GM19043 (cell line): ENCODE results near the gene ZNF565.
"Not testable (repeated sequence)": the region's sequence is repeated elsewhere in the genome, so short reads cannot be mapped to it uniquely, and the experiment has no call there.

Experiments
- ATAC-seq: cut with Tn5 transposase; IDR thresholded peaks from one replicate; pipeline ENCODE4 v1.9.1; 2021; ENCODE audit warnings: low read depth; ENCODE audit not compliant: unreplicated experiment

The ZNF565 gene

DNA sequence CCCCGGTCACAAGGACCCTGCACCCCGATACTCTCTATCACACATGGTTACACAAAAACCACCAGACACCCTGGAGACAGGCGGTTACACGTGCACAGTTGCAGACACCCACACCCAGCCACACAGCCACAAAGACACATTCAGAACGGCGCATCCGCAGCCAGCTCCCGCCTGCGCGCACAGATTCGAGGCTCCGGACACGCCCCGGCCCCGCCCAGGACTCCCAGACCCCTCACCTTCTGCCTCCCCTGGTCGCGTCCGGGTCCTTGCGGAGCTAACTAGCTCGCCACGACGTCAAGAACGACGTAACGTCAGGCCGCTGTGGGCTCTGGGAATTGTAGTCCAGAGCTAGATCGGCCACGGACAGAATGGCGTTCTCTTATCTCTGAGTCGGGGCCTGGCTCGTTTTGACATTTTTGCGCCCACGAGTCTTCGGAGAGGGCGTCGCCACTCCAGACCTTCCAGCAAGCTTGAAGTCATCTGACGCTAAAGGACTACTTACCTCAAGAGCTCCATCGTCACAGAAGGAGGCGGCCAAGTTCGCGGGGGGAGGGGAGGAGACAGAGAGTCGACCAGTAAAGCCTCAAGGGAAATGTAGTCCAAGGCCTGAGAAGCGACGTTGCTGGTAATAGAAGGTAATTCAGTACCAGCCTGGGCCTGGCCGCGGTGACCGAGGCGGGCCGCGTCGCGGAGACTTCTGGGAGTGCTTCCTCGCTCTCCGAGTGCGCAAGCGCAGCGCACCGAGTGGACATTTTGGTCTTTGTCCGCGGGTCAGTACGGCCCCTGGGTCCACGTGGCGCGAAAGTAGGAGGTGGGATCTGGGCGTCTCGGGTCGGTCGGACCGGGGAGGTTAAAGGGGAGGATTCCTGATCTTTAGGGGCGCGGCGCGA, at the start of gene ZNF565, which contains the start of gene ZNF146:
ZNF565 (minus strand) TSS at position 280 of the 890 bp plus-strand sequence. CDS start 12,680 bp downstream, outside the sequence.
ZNF146 (plus strand) TSS at position 721 of the 890 bp plus-strand sequence. CDS start 21,335 bp downstream, outside the sequence.
- peak; percentile 83 for ATAC-seq

DNA sequence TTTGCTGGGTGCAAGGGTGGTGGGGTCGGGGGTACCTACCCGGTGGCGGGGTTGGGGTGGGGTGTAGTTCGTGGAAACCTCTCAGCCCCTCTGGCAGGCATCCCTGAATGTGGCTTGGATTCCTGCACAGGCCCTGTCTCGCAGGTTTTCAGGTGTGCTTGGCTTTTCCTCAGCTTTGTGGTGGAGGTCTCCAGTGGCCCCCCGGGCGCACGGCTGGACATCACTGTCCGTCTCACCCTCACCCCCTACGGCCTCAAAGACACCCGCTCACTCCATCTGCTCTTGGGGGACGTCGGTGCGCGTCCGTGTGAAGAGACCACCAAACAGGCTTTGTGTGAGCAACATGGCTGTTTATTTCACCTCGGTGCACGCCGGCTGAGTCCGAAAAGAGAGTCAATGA, 44.7 kb upstream of the ZNF565 start:
- no peak for ATAC-seq

DNA sequence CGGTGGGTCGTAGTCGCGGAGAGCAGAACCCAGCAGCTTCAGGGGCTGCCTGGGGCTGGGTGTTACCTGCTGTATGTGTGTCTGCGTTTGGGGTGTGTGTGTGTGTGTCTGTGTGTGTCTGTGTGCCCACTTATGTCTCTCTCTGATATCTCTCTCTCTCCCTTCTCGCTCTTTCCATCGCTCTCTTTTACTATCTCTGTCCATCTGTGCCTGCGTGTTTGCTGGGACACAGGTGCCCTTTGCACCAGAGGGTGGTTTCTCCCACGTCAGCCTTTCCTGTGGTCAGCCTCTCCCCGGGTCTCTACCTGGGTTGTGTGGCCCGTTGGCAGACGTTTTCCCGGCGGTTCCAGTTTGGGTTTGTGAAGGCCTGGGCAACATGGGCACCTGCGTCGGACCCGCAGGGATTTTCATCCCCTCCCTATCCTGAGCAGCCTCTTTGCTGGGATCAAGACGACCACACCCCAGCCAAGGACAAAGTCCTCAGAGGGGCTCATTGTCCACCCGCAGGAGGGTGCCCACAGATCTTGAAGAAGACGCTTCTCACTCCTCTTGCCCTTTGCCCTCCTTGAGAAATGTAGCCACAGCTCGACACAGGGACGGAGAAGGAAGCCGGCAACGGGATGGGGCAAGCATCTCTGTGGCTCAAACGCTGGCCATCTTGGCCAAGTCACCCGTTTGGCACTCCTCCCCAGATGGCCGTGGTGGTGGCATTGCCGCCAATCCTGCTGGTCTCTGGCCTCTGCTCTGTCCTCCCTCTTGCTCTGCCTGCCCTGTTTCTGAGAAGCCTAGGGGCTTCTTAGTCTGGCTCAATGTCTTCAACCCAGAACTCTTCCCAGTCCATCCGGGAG, 43.8 kb upstream of the ZNF565 start:
- ATAC-seq: no peak

DNA sequence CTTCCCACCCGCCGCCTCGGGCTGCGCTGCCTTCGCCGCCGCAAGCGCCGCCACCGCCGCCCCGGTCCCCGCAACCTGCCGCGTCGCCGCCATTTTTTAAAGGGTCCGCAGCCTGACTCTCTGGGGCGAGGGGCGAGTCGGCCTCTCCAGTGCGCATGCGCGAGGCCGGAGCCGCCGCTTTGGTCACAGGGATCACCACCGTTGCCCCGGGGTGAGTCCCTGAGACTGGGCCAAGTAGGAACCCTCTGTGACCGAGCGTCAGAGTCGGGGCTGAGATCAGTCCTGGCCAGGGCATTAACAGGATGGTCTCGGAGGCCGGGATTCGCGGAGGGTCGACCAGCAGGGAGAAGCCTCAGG, 43.0 kb upstream of the ZNF565 start:
- ATAC-seq: no peak

DNA sequence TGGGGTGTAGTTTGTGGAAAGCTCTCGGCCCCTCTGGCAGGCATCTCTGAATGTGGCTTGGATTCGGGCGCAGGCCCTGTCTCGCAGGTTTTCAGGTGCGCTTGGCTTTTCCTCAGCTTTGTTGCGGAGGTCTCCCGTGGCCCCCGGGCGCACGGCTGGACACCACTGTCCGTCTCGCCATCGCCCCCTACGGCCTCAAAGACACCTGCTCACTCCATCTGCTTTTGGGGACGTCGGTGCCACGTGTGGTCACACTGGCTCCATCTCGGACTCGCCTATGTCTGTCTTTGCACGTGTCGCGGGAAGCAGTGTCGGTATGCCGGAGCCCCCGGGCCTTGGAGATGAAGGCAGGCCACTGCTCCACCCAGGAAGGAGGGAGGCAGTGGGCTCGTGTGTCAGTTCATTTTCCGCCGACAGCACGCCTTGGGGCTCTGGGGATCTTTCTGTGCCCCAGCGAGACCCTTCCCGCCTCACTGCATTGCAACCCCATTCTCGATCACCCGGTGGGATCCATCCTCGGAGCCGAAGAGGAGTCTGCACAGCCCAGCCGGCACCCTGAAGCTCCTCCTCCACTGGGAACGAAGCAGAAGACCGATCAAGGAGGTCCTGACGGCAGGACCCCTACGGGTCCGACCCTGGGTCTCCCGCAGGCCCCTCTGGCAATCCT, 42.5 kb upstream of the ZNF565 start:
- no peak for ATAC-seq

DNA sequence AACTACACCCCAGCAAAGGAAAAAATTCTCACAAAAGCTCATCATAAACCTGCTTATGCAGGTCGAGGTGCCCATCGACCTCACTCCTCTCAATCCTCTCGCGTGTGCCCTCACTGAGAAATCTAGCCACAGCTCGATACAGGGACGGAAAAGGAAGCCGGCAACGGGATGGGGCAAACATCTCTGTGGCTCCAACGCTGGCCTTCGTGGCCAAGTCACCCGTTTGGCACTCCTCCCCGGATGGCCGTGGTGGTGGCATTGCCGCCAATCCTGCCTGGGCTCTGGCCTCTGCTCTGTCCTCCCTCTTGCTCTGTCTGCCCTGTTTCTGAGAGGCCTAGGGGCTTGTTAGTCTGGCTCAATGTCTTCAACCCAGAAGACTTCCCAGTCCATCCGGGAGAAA, 41.6 kb upstream of the ZNF565 start:
- no peak for ATAC-seq

DNA sequence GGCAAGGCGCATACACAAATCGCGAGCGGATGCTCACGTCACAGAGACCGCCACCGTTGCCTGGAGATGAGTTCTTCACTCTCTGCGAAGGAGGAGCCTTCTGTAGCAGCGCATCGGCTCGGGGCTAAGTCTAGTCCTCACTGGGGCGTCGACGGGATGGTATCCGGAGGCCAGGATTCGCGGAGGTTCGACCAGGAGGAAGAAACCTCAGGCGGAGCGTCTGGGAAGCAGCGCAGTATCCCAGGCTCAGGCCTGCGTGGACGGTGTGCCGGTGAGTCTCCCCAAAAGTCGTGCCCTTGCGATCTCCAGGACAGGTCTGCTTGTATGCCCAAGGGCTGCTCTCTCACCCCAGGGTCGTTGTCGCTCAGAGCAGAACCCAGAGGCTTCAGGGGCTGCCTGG, 40.9 kb upstream of the ZNF565 start:
- ATAC-seq: no peak

DNA sequence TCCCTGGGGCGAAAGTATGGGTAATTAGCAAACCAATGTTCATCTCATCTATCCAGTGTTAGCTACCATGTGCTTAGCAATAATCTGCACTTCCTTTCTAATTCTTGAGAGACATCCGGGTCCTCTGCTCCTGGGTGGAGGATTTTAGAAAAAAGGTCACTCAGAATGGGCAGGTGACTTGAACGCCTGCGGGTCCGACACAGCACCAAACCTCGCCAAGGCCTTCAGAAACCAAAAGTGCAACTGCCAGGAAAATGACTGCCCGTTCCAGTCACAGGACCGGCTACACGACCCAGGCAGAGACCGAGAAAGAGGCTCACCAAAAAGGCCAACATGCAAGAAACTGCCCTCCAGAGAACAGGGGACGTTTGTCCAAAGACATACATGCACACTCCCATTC, 40.4 kb upstream of the ZNF565 start:
- ATAC-seq: no peak

DNA sequence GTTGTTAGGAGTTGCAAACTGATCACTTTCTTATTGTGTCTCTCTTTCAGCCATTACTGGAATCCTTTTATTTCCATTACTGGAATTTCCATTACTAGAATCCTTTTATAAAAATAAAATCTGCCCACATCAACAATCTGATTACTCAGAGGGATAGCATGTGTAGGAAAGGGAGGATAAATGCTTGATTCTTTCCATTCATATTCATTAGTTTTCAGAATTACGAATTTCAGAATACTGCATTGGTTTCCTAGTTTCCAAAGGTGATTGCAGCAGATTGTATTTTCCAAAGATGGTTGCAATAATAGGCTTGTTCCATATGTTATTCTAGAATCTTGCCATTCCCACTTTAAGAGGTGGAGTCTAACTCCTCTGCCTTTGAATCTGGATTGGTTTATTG, 37.6 kb upstream of the ZNF565 start:
- ATAC-seq: no peak

DNA sequence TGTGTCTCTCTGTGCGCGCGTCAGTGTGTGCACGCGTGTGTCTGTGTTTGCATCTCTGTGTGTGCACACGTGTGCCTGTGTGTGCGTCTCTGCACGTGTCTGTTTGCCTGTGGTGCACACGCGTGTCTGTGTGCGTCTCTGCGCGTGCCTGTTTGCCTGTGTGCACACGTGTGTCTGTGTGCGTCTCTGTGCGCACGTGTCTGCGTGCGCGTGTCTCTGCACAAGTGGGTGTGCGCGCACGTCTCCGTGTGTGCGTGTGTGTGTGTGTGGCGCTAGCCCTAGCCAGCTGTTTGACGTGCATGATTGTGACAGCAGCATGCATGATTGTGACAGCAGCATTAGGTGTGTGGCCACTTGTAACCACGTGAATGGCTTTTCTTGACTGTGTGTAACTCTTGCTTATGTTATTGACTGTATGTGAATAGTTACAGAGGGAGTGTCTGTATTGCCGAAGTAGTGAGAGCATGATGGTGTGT, 31.6 kb upstream of the ZNF565 start:
- ATAC-seq: no peak

DNA sequence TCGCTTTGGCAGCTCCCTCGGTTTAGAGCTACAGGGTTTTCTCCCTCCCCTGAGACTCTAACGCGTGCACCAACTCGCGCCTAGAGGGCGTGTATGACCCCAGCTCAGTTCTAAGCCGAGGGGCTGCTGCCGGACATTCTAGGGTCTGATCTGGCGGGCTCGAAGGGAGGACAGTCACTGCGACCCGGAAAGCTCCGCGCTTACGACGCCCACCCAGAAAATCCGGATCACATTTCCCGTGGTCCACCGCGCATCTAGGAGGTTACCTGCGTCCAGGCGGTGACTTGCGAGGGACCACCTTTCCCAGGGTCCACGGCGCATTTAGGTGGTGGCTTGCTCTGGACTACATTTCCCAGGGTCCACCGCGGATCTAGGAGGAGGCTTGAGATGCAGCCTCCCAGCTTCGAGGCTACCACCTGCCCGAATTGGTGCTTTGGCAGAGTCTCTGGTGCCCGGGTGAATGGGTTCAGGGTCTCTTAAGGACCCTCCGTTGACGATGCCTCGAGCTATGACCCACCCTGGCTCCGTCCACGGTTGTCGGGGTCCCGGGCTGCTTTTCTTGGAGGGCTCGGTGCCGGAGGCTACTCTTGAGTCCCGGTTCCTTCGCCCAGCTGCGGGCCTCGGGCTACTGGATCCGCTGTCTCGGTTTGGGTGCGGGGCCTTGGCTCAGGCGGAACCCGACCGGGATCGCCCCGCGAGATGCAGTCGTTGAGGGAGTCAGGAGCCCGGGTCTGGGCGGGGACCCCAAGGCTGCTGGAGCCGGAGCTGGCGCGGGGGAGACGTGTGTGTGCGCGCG, 30.9 kb upstream of the ZNF565 start:
- no peak for ATAC-seq

DNA sequence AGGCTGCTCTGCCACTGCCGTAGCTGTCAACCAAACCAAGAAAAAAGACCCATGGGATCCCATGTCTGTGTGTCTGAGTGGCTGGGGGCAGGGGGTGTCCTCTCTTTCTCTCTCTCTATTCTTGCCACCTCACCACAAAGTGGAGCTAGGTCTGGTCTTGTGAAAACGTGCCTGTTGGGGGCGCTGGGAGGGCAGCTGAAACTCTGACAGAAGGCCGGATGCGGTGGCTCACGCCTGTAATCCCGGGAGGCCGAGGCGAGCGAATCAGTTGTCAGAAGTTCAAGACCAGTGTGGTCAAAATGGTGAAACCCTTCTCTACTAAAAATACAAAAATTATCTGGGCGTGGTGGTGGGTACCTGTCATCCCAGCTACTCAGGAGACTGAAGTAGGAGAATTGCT, 29.6 kb upstream of the ZNF565 start:
- ATAC-seq: no peak

DNA sequence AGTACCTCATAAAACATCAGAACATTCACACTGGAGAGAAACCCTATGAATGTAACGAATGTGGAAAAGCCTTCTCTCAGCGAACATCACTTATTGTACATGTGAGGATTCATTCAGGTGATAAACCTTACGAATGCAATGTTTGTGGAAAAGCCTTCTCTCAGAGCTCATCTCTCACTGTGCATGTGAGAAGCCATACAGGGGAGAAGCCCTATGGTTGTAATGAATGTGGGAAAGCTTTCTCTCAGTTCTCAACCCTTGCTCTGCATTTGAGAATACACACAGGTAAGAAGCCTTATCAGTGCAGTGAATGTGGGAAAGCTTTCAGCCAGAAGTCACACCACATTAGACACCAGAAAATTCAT, 22.5 kb upstream of the ZNF565 start:
- no peak for ATAC-seq

DNA sequence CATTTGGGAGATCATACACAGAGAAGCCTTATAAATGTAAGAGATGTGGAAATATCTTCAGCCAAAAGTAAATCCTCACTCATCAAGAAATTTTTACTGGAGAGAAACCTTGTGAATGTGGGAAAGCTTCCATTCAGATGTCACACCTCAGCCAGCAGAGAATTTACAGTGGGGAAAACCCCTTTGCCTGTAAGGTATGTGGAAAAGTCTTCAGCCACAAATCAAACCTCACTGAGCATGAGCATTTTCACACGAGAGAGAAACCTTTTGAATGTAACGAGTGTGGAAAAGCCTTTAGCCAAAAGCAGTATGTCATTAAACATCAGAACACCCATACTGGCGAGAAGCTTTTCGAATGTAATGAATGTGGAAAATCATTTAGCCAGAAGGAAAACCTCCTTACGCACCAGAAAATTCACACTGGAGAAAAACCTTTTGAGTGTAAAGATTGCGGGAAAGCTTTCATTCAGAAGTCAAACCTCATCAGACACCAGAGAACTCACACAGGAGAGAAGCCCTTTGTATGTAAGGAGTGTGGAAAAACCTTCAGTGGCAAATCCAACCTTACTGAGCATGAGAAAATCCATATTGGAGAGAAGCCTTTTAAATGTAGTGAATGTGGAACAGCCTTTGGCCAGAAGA, 22.0 kb upstream of the ZNF565 start:
- no peak for ATAC-seq

DNA sequence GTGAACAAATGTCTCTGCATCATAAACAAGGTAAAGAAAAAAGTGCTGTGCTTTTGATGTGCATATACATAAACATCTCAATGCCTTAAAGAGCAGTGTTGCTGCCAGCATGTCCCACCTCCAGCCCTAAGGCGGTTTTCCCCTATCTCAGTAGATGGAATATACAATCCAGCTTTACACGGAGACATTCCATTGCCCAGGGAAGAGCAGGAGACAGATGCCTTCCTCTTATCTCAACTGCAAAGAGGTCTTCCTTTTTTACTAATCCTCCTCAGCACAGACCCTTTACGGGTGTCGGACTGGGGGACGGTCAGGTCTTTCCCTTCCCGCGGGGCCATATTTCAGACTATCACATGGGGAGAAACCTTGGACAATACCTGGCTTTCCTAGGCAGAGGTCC, 19.2 kb upstream of the ZNF565 start:
- ATAC-seq: not testable (repeated sequence)

DNA sequence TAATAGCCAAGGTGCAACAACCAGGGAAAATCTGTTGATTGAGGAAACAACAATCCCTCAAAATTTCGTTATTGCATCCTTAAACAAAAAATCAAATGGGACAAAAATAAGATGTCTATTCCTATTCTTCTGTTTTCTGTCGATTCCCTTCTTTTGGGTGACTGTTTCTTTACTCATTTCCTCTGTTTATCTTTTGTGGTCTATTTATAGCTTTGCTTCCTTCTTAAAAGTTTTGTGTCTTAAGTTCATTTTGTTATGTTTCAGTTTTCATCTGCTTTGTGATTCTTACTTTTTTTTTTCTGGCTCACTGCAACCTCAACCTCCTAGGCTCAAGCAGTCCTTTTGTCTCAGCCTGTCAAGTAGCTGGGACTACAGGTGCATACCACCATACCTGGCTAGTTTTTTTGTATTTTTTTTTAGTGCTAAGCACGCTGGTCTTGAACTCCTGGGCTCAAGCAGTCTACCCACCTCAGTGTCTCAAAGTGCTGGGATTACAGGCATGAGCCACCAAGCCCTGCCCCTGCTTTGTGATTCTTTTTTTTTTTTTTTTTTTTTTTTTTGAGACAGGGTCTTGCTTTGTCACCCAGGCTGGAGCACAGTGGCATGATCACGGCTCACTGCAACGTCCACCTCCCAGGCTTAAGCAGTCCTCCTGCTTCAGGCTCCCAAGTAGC, 10.9 kb upstream of the ZNF565 start:
- no peak for ATAC-seq

DNA sequence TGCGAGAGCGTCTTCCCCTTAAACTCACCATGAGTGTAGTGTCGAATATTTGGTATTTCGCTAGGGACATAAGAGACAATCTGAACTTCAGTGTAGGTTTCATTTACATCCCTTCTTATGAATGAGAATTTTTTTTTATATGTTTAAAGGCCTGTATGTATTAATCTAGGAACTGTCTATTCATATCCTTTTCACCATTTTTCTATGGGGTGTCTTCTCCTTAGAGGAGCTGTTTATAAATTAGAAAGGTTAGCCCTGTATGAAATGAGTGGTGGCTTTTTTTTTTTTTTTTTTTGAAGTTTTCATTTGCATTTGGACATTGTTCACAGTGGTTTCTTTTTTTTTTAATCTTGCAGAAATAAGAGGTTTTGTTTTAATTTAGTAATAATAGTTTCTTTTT, 8.0 kb upstream of the ZNF565 start:
- no peak for ATAC-seq

DNA sequence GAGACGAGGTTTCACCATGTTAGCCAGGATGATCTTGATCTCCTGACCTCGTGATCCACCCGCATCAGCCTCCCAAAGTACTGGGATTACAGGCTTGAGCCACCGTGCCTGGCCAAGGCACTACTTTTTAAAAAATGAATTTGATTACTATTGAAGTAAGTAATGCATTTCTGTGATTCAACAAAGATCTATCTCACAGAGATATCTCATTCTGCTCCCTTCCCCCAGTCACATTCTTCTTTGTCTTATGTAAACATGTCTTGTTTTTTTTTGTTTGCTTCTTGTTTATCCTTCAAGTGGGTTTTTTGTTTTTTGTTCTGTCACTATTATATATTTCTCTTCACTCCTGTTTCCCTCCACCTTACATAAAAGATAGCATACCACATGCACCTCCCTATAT, 7.0 kb upstream of the ZNF565 start:
- no peak for ATAC-seq
